Hematopoietic multipotent progenitor cell treated with erythropoietin and hydrocortisone succinate and interleukin-3 and kit ligand, for 4 days (in vitro differentiated cells): ENCODE measurements around the gene FHL3.

Experiments used
- DNase-seq: peaks from one replicate; pipeline ENCODE4 v3.0.0-alpha.2; 2015

Gene FHL3

DNA sequence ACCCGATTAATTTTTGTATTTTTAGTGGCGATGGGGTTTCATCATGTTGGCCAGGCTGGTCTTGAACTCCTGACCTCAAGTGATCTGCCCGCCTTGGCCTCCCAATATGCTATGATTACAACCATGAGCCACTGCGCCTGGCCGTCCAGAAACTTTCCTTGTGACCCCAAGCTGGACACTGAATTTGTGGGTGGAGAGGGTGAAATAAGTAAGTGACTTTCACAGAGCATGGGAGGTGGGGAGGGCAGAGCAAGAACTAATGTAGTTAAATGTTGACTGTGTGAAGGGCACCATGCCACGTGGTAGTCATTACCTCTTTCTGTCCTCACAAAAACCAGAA lies 4.5 kb upstream of the FHL3 start:
- DNase-seq, result no peak

DNA sequence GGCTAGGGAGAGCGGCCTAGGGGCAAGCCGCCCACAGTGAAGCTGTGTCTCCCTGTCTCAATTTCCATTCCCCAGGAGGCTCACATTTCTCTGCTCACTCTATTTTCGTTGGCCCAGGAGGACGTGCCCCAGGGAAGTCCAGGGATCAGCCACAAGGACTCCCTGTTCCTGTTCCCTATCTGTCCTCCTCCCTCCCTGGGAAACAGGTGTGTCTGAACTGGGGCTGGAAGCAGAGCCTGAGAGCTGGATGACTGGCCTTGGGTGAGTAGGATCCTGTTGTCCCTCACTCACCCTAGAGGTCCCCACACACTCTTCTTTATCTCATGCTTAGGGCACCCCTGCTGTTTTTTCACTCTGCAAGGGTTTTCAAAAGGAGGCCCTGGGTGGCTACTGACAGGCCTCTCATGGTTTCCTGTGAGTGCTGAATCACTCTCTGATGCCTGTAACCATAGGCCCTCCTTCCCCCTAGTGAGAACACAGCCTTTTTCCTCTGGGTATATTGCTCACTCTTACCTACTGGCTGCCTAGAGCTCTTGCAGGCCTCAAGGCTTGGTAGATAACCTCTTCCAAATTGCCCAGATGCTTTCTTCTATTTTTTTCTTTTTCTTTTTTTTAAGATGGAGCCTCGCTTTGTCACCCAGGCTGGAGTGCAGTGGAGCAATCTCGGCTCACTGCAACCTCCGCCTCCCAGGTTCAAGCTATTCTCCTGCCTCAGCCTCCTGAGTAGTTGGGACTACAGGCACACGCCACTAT lies 4.0 kb upstream of the FHL3 start:
- peak; percentile 90 for DNase-seq

DNA sequence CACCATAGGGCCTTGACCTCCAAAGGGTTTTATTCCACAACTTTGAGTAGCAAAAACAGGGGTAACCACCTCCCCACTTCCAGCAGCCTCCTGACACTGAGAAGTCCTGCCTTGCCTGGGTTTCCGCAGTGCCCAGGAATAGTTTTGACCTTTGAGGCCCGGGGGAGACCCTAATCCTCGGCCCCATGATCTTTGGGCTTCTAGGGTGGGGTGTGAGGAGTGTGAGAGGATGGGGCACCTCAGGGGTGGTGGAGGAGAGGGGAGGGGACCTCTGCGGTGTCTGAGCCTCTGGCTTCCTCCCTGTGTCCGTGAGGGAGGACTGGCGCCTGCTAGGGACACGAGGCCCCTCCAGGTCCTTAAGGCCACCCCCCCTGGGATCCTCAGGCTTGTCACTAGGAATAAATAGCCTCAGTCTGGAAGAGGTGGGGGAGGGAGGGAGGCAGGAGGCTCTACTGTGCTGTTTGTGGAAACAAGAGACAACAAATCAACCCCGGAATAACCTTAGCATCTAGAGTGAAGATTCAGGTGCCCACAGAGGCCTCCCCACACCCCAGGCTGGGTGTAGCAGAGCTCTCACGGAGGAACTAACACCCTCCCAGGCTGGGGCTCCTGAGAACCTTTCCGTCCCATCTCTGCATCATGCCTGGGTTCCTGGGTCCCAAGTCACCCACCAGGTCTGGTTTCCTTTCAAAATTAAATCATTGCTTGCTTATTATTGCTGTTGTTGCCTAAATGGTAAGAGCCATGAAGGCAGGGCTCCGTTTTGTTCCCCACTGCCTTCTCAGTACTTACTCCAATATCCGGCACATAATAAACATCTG lies 904 bp upstream of the FHL3 start:
- DNase-seq, result no peak

DNA sequence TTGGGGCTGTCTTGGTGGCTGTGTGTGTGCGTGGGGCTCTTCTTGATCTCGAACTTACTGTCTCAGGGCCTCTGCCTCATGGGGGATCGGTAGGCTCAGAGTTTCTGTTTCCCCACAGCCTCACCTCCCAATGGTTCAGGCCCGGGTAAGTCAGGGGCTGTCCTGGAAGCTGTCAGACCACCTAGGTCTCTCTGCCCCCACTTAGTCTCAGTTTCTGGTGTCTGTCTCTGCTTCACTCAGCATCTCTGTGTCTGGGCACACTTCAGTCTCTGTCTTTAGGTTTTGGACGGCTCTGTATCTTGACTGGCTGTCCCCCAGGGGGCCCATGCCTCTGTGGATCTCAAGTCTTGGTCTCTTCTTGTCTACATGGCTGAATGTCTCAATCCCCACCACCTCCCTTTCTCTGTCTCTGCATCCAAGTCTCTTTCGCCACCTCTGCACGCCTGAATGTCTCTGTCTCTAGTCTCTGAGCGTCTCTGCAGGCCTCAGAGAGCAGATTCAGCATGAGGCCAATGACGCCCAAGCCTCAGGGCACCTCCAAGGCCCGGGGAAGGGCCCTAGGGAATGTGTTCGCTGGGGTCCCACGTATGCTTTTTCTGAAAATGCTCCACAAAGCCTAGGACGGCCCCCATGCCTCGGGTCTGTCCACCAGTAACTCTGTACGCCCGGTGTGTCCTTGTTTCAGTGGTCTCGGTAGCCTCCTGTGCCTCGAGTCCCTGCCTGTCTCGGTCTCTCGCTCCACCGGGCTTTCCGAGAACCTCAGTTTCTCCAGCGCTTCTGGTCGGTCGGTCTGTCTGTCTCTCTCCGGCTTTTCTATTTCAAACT lies 818 bp downstream of the FHL3 start:
- peak; percentile 70 for DNase-seq

DNA sequence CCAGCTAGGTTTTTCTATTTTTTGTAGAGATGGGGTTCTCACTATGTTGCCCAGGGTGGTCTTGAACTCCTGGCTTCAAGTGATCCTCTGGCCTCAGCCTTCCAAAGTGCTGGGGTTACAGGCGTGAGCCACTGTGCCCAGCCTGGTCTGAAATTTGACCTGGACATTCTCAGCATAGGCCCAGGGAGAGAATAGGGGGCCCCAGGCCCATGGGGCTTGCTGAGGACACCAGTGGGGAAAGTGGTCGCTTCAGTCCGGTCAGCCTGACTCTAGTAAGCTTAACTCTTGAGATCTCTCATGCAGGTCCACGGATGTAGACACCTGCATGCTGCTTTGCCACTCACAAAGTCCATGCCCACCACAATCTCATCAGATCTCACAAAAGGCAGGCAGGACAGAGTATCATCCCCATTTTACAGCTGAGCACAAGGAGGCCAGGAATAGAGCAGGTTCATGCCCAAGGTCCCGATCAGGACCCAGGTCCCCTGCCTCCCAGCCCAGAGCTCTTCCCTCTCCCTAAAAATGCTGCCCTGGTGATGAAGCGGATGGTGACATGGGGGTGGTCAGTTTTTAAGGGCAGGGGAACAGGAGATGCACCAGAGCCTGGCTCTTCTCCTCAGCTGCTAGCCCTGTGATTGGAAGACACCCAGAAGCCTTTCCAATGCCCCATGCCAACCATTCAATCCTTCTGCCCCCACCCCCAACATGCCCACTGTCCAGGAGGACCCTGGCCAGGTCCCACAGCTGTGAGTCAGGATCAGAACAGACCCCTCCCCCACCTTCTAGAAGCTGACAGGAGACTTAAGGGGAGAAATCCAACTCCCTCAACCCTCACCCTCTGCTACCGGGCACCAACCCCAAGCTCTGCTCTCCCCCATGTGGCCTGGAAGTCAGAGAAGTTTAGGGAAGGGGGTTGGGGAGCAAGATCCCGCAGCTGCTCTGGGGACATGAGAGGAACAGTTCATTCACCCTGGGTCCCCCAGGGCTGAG lies 1.8 kb downstream of the FHL3 start:
- DNase-seq, result peak; percentile 54

DNA sequence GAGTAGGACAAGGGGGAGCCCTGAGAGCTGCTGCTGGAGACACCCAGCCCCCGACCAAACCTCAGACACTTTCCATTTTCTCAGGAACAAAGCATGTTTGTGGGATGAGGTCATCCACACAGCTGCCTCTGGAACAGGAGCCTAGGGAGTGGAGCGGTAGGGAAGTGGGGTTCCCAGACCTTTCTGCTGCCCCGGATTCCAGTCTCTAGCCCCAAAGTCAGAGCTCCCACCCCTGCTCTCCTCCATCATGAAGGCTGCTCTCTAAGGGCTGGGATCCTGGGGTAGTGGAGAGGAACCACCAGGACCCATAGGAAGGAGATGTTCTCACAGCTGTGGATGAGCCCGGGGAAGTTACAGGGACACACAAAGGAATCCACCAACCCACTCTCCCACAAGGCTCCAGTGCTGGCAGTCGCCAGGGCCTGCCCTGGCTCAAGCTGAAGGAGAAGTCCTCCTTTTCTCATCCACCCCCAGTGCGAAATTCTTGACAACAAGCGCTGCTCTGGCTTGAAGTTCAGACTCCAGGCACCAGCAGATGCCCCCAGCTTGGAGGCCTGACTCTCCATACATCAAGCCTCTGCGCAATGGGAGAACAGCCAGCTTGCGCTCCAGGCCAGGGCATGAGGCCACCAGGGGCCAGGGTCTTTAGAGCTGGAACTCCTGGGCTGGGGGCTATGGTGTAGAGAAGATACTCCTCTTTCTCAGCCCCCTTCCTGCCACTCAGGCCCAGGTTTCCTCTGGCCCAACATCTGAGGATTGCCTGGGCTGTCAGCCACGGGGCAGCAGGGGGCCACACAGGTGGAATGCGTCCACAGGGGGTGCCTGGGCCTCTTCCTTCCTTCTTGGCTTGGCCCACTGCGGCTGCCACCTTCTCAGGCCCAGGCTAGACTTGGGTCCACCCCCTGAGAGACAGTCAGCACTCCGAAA lies 4.5 kb downstream of the FHL3 start:
- peak; percentile 64 for DNase-seq

DNA sequence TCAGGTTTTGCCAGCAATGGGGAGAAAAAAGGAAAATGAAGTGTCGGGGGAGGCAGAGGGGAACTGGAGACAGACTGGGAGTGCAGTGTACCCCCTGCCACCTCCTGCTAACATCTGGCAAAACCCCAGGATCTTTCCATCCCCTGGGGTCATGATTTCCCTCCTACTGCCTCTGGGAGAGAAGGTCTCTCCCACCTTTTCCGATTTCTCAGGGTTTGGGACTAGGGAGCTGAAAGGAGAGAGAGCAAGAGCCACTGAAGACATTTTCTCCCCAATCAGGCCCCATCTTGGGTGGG lies 5.1 kb downstream of the FHL3 start:
- DNase-seq, result no peak

DNA sequence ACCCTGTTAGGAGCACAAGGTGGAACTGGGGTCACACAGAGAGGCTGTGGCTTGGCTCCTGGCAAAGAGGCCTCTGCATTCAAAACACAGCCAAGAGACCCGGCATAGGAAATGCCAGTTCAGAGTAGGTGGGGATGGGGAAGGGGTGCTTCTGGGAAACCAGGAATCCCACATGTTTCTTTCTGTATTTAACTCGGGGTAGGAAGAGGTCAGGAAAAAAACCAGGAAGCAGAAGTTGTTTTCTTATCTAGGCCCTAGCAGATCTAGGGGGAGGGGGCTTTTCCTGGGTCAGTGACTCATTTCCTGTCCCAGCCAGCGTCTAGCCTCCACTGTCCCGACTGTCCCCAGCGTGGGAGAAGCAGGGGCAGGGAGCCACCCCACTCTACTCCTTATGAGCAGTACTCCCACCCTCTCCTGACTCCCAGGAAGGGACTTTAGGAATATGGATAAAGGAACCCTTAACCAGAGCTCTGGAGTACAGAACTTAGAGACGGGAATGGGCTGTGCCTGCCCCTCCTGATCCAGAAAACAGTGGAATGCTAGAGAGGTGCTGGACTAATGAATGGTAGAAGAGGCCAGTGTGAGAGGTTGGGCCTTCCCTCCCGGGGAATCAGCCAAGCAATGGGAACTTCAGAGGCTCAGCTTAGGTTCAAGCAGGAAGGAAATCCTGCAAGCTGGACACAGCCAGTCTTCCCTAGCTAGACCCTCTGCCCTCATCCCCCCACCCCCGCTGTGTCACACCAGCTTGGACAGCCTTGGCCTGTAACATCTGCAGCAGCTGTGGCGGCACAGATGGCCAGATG lies 5.7 kb downstream of the FHL3 start:
- peak; percentile 89 for DNase-seq

DNA sequence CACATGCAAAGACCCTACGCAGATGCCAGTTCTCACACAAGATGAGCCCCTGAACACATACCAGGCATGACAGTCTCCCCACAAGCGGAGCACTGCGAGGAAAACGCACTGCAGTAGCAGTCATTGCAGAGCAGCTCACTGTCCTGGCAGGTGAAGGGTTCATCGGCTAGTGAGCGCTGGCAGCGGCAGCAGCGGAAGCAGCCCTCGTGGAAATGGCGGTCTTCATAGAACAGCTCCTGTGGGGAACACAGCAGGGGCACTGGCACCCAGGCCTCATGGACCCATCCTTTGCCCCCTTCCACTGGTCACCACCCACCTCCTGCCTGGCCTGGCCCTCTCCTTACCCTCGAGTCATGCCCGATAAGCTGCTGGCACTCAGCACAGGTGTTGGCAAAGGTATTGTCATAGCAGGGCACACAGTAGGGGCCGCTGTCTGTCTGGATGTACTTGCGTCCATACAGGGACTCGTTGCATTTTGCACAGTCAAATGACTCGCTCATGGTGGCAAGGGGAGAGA lies 6.3 kb downstream of the FHL3 start:
- DNase-seq, result no peak

DNA sequence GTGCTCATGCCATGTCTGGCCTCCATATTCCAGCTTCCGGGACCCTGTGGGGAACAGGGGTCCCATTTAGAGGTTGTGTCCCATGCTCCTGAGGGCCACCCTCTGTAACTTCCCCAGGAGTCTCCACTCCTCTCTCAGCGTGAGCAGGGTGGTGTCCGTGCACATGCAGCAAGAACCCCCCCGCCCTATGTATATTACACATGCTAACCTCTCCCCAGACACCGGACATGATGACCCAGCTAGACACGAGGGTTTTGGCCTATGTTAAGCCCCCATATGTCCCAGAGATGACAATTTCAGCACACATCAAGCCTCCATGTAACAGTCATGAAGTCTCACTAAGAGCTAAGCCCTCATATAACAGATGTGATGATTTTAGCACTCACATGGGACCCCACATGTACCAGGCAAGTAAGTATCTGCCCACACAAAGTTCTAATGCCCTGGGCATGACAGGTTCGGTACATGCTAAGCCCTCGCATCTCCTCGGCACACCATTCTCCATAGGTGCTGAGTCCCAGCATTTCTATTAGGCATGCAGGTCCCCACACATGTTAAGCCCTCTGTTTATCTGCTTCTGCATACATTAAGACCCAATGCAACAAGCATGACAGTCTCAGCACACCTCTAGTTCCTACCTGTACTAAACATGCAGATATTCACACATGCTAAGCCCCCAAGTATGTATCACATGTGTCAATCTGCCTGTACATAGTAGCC lies 7.1 kb downstream of the FHL3 start:
- DNase-seq, result no peak

DNA sequence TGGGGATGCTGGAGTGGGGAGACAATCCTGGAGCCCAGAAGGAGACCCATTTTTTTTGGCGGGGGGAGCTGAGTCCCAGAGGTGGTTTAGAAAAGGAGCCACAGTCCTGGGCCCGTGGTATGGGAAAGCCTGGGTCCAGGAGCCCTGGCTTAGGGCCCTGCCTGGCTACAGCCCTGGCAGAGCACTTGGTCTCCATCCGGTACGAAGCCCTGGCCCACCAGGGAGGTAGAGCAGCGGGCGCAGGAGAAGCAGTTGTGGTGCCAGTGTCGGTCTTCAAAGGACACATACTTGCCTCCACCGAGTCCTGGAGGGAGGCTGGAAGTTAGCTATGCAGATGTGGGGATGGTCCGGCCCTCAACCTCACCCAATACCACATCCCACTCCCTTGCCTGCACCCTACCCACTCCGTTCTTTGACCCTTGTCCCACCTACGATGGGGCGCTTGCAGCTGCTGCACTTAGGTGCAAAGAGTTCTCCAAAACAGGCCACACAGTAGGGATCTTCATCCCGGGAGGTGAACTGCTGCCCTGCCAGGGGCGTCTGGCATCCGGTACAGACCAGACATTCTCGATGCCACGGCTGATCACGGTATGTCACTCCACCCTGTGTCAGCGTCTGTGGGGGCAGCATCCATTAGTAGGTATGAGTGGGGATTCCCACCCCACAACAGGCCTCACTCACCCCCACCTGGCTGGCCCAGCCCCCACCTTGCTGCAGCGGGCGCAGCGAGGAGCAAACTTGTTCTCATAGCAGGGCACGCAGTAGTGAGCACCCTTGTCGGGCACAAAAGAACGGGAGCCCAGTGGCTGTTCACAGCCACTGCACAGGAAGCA lies 7.8 kb downstream of the FHL3 start:
- DNase-seq, result no peak

DNA sequence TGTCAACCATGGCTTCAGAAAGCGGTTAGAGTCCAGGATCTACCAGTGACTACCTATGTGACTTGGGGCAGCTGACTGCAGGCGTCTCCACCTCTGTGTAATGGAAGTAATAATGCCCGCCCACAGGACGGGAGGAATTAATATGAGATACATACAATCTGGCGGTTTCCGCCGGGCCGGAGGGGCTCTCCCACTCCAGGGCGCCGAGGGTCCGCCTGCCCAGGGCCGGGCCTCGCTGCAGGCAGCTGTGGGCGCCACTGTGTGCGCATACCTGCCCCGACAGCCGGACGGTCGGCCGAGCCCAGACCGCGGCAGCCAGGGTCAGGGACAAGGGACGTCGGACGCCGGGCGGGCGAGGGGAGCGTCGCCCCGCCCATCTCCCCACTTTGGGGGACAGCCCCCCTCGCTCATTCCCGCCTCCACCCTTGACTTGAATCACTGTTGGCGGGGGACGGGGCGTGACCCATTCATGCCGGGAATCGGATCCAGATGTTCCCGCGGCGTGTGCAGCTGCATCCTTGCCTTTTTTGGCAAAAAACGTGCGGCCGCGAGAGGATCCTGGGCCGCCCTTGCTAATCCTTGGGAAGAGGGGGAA lies 9.5 kb downstream of the FHL3 start:
- peak; percentile 63 for DNase-seq

DNA sequence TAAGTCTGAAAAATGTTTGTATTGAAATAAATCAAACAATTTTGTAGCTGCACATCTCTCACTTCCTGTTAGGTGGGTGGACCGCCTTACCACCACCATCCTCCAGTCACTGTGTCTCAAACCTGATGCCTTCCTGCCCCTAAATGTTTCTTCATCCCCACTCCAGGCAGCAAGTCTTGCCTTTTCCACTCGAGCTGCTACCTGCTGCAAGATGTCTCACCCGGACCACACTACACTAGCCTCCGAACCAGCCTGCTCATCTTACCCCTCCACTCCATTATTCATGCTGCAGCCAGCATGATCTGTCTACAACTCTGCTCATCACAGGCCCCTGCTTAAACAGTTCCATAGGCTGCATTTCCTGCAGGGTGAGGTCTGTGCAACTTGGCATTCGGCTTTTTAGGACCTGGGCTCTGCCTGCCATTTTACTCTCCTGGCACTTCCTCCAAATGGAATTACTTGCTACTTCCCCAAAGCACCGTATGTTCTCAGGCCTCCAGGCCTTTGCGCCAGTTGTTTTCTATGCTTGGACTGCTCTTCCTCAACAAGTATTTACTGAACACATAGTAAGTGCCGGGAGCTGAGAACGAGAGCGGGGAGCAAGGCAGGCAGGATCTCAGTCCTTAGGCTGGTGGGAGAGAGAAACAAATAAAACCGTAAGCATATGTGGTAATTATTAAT lies 10.3 kb downstream of the FHL3 start:
- DNase-seq, result no peak

DNA sequence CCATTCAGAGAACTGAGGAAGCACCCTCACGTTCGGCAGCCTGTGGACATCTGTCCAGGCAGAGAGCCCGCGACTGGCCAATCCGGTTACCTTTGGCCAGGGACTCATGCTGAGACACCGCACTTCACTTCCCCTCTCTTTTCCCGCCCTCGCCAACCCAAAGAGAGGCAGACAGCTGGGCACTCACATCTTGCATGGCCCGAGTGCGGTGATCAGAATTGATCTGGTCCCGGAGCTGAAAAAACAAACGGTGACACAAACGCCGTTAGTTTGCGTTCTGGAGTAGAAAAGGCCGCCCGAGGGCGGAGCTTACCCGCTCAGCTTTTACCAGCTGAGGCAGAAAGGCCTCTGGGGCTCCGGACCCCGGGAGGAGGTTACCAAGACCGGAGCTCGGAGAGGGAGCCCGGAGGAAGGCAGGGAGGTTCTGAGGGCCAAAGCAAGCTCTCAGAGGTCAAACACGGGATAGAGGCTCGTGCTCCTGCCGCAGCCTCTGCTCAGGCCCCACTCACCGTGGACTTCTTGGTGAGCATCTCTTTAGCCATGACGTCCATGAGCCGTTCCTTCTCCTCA lies 15.9 kb downstream of the FHL3 start:
- peak; percentile 70 for DNase-seq

DNA sequence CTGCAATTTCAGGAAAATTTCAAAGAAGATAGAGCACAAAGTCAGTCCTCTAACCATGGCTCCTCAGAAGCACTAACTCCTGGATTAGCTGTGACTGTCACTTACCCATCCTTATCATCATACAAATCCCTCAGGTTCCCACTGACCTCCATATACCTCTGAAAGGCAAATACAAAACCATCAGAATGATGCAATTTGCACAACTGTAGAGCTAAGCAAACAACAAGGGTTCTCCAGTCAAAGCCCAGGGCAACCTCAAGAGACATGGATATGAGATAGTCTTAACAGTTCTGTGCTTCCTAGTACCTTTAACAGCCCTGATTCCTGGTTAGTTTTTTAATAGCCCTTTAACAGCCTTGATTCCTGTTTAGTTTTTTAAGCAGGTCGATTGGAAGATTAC lies 17.6 kb downstream of the FHL3 start:
- no peak for DNase-seq

DNA sequence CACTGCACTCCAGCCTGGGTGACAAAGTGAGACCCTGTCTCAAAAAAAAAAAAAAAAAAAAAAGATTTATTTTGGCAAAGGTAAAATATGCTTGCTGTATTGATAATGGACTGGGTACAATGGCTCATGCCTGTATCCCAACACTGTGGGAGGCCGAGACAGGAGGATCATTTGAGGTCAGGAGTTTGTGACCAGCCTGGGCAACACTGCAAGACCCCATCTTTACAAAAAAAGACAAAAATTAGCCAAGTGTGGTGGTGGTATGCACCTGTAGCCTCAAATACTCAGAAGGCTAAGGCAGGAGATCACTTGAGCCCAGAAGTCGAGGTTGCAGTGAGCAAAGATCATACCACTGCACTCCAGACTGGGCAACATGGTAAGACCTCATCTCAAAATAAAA lies 21.8 kb downstream of the FHL3 start:
- no peak for DNase-seq

DNA sequence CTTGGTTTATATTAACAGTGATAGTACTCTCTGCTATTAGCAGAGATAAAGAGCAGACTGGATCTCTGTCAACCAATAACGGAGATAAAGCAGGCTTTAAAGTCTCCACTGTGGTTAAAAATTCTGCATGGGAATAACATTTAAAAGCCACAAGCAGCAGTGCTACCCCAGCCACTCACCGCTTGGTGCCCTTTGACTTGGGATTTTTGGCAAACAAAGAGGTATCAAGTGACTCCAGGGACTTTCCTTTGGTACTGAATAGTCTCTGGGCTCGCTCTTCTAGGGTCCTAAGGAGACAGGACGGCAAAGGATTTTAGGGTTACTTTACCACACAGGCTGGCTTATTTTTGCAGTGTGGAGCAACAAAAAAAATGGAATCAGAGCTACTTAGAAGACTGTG lies 26.8 kb downstream of the FHL3 start:
- no peak for DNase-seq
